HG02870 (cell line): ENCODE results near the gene GLIS2.
A peak's percentile ranks its signal among the peaks of the same experiment; 100 is the strongest.

Experiments
- ATAC-seq: cut with Tn5 transposase; IDR thresholded peaks from one replicate; pipeline ENCODE4 v1.9.1; 2021; ENCODE audit warnings: mild to moderate bottlenecking, moderate library complexity; ENCODE audit not compliant: unreplicated experiment

The GLIS2 gene

DNA sequence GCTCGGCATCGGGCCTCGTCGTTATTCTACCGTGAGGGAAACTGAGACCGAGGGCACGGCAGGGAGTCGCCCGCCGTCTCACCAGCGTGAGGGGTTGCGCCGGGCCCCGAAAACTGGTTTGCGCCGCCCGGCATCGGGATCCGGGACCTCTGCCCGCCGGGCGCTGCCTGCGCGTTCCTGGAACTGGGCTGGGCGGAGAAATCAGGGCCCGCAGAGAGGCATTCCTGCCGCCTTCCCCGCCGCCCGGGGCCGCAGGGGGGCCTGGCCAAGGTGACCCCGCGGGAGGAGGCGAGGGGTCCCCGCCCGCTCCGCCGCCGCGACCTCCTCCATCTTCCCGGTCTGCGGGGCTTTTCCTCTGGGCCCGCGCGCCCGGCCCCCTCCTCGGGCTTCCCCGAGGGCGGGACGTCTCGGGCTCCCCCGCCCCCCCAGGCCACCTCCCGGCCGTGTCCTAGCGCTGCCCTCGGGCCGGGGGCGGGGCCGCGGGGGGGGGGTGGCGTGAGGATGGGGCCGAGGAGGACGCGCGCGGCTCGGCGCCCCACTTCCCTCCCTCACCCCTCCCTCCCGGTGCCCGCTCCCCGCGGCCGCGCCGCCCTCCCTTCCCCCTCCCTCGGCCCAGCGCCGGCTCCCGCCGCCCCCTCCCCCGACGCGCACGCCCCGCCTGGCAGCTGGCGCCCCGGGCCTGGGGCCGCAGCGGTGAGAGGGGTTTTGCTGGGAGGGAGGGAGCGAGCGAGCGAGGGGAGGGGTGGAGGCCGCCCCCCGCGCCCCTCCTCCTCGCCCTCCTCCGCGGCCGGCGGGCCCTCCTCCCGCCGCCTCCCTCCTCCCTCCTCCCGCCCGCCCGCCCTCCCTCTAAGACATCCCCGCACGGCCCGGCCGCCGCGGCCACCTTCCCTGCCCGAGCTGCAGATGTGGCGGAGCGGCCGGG, at the start of gene GLIS2:
GLIS2 (plus strand) TSS at position 882 of the 922 bp plus-strand sequence. CDS start 16,214 bp downstream, outside the sequence.
- no peak for ATAC-seq

DNA sequence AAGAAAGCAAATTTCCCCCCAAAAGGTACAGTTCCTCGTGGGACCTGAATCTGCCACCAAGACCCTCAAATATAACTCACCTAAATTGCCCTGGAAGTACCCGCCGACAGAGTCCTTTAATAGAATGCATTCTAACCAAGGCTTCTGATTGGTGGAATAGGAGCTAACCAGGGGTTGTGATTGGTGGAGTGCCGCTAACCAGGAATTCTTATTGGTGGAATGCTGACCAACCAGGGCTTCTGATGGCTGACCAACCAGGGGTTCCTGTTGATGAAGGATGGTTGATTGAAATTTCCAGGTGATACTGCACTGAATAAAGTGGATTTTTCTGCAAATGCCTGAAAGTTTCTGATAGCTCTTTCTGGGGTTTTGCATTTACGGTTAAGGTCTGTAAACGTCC, 49.5 kb upstream of the GLIS2 start:
- ATAC-seq: no peak

DNA sequence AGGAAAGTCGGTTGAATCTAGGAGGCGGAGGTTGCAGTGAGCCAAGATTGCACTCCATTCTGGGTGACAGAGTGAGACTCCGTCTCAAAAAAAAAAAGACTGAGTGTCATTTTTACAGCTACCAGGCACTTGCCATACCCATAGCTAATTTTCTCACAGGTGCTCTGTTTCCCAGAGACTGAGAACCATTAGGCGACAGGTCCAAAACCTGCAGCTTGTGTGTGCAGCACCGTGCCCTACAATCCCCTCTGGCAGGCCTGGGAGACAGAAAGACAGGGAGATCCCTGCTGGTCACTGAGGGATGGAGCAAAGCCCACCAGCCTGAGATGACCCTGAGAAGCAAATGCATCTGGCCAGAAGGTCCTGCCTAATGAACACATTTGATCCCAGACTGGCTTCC, 45.8 kb upstream of the GLIS2 start:
- no peak for ATAC-seq

DNA sequence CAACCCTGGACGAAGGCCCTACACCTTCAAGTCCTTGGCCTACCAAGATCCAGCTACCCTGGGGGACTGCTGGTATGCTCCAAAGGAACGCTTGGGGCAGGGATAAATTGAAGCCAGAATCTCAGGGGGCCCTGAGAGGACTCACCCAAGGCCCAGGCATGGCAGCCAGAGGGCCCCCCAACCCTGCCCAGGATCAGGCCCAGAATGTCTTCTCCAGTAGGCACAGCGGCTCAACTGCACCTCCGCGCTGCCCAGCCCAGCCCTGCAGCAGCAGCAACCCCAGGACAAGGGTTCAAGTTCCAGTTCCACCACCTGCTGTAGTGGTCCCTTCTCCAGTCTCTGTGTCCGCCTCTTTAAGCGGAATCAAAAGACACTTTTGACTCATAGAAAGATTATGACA, 45.3 kb upstream of the GLIS2 start:
- ATAC-seq: no peak

DNA sequence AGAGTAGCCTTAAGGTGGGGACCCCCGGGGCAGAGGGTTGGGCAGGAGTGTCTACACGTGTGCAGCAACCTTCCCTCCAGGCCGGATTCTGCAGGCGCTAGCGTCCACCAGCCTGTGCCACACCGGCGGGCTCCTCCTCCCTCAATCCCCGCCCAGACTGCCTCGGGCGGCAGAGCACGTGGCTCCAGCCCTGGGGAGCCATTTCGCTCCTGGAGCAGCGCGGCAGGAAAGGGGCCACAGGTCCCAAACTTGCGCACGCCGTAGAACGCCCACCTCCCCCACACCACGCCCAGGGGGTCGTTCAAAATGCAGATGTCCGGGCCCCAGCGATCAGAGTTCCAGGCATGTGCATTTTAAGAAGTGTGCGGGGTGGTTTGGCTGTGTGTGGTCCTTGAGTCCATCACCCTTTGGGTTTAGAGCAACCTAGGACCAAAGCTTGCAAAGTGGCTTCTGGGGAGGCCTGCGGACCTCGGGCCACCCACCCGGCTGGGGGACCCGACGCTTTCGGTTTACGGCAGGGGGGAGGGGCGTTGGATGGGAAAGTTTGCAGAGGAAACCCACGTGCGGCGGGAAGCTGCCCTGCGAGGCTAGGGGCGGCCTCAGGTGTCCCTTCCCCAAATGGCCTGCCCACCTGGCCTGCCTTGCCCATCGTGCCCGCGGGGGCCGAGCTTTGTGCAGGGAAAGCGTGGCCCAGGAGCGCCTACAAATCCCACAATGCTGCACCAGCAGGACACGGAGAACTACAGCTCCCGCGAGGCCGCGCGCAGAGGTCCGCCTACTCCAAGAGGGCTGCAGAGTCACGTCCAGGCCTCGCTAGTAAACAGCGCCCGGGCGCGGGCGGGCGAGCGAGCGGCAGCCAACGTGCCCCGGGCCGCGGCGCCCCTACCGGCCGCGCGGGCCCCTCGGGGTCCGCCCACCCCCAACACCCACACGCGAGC, 44.4 kb upstream of the GLIS2 start:
- ATAC-seq: peak; percentile 77

DNA sequence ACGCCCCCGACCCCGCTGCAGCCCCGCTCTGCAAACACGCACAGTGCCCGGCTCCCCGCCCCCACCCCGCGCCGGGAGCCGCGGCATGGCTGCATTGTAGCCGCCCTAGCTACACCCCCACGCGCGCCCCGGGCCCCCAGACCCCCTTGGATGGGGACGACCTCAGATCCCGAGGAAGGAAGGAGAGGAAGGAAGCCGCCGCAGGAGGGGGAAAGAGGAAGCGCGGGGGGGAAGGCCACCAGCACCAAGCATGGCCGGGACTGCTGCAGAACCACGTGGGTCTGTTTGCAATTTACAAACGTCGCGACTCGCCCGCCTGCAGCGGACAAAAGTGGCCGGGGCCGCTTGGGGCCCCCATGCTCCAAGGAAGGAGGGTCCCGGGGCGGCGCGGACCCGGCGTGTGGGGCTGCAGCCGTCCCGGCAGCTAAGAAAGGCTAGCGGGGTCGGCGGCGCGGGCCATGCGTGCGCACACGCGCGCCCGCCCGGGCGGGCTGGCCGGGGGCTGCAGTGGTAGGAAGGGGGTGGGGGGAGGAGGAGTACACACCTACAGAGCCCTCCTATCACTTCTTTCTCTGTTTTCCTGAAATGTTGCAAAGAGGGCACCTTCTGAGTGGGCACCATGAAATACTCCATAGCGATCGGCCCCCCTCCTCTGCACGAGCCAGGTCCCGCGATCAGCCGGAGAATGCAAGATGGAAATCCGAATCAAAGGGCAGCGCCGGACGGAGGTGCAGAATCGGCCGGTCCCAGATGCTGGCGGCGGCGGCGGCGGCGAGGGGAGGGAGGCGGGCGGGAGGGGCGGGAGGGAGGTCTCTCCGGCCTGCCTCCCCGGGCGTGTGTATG, 43.5 kb upstream of the GLIS2 start:
- ATAC-seq: peak; percentile 7

DNA sequence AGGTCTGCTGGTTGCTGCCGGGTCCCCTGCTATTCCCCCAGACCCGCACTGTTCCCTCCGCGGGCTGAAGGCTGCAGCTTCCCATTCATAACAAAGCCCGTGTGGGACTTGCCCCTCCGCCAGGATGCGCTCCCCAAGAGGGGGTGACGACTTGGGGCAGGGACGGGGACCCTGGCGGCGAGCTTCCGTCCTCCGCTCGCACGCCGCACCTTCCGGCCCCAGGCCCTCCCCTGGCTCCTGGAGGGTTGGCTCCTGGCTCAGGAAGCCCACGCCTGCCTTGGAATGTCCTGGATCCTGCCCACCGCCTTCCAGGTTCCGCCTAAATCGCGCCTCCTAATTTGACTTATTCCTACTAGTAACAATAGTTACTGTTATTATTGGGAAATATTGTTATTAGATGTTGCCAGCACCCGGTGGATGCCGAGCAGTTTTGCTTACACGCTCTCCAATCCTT, 42.0 kb upstream of the GLIS2 start:
- ATAC-seq: no peak

DNA sequence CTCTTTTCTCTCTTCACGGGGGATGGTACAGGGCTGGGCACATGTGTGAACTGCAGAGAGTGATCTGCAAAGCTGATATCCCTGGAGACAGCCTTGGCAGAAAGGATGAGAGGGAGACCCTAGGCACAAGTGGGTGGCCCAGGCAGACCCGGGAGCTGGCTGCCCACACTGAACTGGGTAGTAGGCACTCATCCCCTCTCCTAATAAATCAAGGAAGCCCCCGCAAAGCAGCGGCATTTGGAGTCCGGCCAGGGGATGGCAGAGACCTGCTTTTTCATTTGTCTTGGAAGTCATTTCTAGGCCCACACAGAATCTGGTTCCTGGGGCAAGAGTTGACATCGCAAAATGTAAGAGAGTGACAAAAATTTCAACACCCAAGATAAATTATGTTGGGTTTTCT, 40.0 kb upstream of the GLIS2 start:
- no peak for ATAC-seq

DNA sequence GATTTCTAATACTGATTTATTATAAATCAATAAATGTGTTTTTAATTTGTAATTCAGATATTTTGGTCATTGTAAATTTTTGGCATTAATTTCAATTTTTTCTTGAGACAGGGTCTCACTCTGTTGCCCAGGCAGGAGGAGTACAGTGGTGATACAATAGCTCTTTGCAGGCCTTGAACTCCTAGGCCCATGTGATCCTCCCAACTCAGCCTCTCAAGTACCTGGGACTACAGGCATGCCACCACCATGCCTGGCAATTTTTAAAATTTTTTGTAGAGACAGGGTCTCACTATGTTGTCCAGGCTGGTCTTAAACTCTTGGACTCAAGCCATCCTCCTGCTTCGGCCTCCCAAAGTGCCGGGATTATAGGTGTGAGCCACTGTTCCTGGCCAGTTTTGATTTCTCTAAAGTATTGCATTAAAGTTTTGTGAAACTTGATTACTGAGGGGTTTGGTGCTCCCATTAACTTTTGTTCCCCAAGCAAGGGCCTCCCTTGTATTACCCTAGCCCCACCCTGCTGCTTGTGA, 37.8 kb upstream of the GLIS2 start:
- no peak for ATAC-seq

DNA sequence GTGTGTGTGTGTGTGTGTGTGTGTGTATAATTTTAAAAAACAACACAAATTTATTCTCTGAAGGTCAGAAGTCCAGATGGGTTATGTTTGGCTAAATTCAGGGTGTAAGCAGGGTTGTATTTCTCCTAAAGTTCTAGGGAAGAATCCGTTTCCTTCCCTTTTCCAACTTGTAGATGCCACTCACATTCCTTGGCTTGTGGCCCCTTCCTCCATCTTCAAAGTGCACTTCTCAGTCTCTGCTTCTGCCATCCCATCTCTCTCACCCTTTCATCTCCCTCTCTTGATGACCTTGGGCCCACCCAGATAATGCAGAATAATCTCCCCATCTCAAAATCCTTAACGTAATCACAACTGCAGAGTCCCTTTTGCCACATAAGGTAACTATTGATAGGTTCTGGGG, 35.2 kb upstream of the GLIS2 start:
- no peak for ATAC-seq

DNA sequence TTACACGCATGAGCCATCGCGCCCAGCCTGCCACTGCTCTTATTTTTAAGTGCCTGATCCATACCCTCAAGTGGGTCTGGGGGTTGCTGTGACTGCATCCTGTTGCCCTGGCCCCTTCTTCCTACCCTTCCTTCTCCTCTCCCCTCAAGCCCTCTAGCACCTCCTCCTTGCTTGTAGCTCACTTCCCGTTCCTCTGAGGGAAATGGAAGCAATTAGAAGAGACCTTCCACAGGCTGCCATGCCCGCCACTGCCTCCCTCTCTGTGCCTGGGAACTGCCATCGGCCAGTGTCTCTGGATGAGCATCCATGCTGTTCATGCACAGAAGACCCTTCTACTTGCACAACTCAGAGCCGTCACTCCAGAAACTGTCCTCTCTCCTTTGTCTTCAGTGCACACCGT, 32.4 kb upstream of the GLIS2 start:
- ATAC-seq: no peak

DNA sequence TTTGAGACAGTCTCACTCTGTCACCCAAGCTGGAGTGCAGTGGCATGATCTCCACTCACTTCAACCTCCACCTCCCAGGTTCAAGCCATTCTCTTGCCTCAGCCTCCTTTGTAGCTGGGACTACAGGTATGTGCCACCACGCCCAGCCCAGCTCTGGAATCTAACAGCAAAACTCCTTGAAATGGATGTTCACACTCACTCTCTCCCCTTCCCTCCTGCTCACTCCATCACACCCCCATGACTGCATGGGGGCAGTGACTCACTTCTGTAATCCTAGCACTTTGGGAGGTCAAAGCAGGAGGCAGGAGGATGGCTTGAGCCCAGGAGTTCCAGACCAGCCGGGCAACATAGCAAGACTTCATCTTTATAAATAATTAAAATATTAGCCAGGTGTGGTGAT, 31.9 kb upstream of the GLIS2 start:
- no peak for ATAC-seq

DNA sequence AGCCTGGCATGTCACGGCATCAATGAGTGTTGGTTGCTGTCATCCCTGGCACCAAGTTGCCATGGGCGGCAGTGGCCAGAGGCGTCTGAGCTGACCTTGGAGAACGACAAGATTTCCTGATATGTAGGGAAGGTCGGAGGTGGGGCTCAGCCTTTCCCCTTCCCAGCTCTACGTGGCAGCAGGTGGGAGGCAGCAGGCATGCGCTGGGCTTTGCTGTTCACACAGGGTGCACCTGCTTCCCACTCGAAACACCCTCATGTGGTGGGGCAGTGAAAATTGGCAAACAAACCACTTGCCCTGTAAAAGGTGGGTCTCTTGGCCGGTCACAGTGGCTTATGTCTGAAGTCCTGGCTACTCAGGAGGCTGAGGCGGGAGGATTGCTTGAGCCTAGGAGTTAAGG, 30.7 kb upstream of the GLIS2 start:
- no peak for ATAC-seq

DNA sequence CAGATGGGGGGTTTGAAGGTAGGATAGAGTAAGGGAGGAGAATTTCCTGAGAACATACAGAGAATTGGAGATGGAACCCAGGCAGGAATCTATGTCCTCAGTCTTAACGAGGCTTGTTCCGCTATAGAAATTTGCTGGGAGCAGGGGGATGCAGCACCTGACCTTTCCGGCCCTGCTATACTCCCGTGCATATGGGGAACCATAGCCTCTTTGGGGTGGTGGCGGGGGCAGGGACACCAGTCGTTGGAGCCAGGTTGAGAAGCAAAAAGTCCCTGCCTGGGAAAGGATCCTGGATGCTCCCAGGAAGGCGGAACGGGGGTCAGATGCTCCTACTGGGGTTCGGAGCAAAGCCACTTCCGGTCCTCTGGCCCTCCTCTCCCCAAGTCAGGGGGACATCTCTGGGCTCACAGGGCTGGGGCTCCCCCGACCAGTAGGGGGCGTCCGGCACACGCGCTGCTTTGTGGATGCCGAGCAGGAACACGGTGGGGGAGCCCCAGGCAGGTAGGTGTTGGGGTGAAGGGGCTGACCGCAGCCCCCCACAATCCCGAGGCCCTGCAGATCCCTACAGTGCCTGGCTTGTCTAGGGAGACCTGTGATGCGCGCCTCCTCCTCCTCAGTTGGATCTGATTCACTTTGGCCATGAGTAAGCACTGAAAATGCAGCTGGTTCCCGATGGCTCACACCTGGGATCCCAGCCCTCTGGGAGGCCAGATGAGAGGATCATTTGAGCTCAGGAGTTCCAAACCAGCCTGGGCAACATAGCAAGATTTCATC, 27.5 kb upstream of the GLIS2 start:
- no peak for ATAC-seq

DNA sequence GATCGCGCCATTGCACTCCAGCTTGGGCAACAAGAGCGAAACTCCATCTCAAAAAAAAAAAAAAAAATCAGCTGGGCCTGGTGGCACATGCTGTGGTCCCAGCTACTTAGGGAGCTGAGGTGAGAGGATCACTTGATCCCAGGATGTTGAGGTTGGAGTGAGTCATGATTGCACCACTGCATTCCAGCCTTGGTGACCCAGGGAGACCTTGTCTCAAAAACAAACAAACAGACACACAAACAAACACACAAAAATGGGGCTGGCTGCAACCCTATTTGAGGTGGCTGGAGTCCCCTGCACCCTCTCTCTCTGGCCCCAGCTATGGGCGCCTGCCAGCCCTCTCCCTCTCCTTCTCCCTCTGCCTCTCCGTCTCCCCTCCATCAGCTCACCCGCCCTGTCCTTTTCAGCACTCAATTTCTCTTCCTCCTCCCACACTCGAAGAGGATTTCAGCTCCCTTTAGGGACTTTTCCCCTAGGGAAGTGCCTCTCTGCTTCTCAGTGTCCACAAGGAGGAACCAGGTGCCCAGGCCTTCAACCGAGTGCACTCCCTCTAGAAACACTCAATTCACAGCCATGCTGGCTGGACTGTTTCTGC, 25.5 kb upstream of the GLIS2 start:
- ATAC-seq: no peak

DNA sequence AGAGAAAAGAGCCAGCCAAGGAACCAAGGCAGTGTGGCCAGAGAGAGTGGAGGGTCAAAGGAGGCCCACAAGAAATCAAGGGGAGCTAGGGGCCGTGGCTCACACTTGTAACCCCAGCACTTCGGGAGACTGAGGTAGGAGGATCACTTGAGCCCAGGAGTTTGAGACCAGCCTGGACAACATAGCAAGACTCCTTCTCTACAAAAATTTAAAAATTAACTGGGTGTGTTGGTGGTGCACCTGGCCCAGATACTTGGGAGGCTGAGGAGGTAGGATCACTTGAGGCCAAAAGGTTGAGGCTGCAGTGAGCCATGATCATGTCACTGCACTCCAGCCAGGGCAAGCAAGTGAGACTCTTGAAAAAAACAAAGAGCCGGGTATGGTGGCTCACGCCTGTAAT, 24.2 kb upstream of the GLIS2 start:
- no peak for ATAC-seq

DNA sequence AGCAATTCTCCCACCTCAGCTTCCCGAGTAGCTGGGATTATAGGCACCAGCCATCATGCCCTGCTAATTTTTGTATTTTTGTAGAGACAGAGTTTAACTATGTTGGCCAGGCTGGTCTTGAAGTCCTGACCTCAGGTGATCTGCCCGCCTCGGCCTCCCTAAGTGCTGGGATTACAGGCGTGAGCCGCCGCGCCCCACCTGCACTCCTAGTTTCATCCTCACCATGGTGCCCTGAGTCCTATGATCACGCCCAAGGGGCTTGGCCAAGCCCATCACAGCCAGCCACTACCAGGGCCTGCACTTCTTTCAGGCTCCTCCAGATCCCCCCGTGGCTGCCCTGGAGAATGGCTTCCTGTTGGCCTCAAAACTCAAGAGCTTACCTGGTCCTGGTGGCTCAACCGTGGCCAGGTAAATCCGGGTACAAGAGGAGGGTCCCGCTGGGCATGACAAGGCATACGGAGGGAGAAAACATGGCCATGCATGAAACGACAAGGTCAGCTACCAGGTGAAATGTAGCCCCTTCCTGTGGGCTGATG, 22.6 kb upstream of the GLIS2 start:
- no peak for ATAC-seq

DNA sequence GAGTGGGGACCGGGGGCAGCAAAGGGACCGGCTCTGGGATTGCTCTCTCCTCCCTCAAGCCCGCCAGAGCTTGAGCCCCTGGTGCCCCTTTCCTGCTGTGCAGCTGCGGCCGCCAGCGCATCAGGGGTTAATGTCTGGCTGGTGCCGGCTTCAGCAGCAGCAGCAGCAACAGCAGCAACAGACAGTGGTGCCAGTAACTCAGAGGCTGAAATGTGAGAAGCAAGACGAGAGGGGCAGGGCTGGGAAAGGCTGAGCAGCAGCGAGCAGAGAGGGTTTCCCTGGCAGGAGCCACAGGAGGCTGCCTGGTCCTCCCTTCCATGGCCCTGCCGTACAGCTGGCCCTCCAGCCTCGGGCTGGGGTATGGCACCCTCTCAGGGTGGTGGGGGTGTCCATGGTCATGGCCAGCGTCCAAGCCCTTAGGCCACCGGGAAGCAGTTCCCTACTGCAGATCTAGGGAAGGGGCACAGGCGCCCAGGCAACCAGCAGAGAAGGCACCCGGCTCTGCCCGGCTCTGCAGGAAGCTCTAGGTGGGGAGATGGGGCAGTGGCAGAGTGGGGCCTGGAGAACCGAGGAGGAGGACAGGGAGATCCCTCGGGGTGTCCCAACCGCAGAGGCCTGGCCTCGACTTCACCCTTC, 21.9 kb upstream of the GLIS2 start:
- no peak for ATAC-seq

DNA sequence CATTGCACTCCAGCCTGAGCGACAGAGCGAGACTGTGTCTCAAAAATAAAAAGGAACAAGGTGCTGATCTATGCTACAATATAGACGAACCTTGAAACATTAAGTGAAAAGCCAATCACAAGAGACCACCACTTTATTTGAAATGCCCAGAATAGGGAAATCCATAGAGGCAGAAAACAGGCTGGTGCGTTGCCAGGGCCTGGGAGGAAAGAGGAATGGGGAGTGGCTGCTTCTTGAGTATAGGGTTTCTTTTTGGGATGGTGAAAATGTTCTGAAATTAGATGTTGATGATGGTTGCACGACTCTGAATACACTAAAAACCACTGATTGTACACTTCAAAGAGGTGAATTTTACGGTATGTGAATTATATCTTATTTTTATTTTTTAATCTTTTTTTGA, 20.3 kb upstream of the GLIS2 start:
- ATAC-seq: no peak
